ENCODE results near the gene MAFG.

The MAFG gene

DNA sequence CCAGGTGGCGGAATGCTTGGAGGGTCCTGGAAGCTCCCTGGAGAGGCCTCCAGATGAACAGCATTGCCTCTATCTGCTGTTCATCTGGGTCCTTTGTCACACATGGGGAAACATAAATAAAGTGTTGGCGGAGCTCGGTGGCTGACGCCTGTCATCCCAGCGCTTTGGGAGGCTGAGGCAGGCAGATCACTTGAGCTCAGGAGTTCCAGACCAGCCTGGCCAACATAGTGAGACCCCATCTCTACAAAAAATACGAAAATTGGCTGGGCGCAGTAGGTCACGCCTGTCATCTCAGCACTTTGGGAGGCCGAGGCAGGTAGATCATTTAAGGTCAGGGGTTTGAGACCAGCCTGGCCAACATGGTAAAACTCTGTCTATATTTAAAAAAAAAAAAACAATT is 17.3 kb upstream of the MAFG start:
- TF ChIP-seq, protein P1, sequence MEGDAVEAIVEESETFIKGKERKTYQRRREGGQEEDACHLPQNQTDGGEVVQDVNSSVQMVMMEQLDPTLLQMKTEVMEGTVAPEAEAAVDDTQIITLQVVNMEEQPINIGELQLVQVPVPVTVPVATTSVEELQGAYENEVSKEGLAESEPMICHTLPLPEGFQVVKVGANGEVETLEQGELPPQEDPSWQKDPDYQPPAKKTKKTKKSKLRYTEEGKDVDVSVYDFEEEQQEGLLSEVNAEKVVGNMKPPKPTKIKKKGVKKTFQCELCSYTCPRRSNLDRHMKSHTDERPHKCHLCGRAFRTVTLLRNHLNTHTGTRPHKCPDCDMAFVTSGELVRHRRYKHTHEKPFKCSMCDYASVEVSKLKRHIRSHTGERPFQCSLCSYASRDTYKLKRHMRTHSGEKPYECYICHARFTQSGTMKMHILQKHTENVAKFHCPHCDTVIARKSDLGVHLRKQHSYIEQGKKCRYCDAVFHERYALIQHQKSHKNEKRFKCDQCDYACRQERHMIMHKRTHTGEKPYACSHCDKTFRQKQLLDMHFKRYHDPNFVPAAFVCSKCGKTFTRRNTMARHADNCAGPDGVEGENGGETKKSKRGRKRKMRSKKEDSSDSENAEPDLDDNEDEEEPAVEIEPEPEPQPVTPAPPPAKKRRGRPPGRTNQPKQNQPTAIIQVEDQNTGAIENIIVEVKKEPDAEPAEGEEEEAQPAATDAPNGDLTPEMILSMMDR (conservative IDR thresholded peaks at IDR 0.05; ENCODE audit: low read length): no peak
- TF ChIP-seq EZH2phosphoT487 (IDR thresholded peaks at IDR 0.05; ENCODE audit: borderline replicate concordance): no peak
- H4K20me1 ChIP-seq (ENCODE audit: insufficient read depth, low read length, poor library complexity, severe bottlenecking): no peaks in the 10 kb centered on the region

DNA sequence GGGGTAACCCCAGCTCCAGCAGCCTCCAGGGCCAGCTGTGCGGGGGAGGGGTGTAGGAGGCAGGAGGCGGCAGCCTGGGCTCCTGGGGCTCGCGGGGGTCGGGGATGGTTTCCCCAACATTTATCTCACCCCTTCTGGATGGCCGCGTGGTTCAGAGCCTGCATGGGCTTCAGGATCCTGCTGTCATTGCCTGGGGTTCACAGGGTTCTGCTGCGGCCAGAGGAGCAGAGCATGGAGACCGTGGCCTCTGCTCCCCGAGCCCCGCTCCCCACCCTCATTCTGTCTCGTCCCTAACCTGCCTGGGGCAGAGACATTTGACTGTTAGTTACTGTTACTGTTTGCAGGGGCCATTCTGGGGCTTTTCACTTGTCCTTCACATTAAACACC is 14.6 kb upstream of the MAFG start:
- Histone ChIP-seq H3K27me3 (ENCODE audit: insufficient read depth, low read length, poor library complexity, severe bottlenecking) (no peaks in the 10 kb centered on the region), H3K4me1 (ENCODE audit: insufficient read depth, low read length, poor library complexity, severe bottlenecking) (peaks cover 10% of the 10 kb centered on the region), H3K9ac (ENCODE audit: low read depth, low read length, poor library complexity, severe bottlenecking) (no peak overlapping the region), H3K4me3 (ENCODE audit: low read length, poor library complexity, severe bottlenecking) (no peak overlapping the region), H3K79me2 (ENCODE audit: insufficient read depth, low read length) (no peaks in the 10 kb centered on the region), H3K9me3 (ENCODE audit: insufficient read depth, low read depth, low read length) (no peaks in the 10 kb centered on the region), H4K20me1 (ENCODE audit: insufficient read depth, low read length, poor library complexity, severe bottlenecking) (no peaks in the 10 kb centered on the region), H3F3A (ENCODE audit: low read depth) (no peaks in the 10 kb centered on the region), H3K9me2 (replicated peaks; ENCODE audit: low read depth, low read length) (no peaks in the 10 kb centered on the region), H3K4me2 (ENCODE audit: low read depth, low read length, poor library complexity, severe bottlenecking) (no peak overlapping the region), H3K36me3 (ENCODE audit: insufficient read depth, low read length) (no peaks in the 10 kb centered on the region), H2AFZ (ENCODE audit: low read length) (no peak overlapping the region)
- no peak for TF ChIP-seq EZH2phosphoT487 (IDR thresholded peaks at IDR 0.05; ENCODE audit: borderline replicate concordance)
- TF ChIP-seq, protein P1 (conservative IDR thresholded peaks at IDR 0.05; ENCODE audit: low read length): no peak

More for the DNA sequence above, 17.3 kb upstream of the MAFG start:
- H3K9me2 ChIP-seq (replicated peaks; ENCODE audit: low read depth, low read length): no peaks in the 10 kb centered on the region
- H3K4me3 ChIP-seq (ENCODE audit: low read length, poor library complexity, severe bottlenecking): no peak overlapping the region
- H2AFZ ChIP-seq (ENCODE audit: low read length): no peak overlapping the region
- H3K79me2 ChIP-seq (ENCODE audit: insufficient read depth, low read length): no peaks in the 10 kb centered on the region
- H3F3A ChIP-seq (ENCODE audit: low read depth): no peaks in the 10 kb centered on the region
- no peaks in the 10 kb centered on the region for H3K4me1 ChIP-seq (ENCODE audit: insufficient read depth, low read length, poor library complexity, severe bottlenecking)
- H3K4me2 ChIP-seq (ENCODE audit: low read depth, low read length, poor library complexity, severe bottlenecking): no peak overlapping the region
- H3K36me3 ChIP-seq (ENCODE audit: insufficient read depth, low read length): no peaks in the 10 kb centered on the region
- H3K27me3 ChIP-seq (ENCODE audit: insufficient read depth, low read length, poor library complexity, severe bottlenecking): no peaks in the 10 kb centered on the region
- no peaks in the 10 kb centered on the region for H3K9me3 ChIP-seq (ENCODE audit: insufficient read depth, low read depth, low read length)
- no peak overlapping the region for H3K9ac ChIP-seq (ENCODE audit: low read depth, low read length, poor library complexity, severe bottlenecking)

DNA sequence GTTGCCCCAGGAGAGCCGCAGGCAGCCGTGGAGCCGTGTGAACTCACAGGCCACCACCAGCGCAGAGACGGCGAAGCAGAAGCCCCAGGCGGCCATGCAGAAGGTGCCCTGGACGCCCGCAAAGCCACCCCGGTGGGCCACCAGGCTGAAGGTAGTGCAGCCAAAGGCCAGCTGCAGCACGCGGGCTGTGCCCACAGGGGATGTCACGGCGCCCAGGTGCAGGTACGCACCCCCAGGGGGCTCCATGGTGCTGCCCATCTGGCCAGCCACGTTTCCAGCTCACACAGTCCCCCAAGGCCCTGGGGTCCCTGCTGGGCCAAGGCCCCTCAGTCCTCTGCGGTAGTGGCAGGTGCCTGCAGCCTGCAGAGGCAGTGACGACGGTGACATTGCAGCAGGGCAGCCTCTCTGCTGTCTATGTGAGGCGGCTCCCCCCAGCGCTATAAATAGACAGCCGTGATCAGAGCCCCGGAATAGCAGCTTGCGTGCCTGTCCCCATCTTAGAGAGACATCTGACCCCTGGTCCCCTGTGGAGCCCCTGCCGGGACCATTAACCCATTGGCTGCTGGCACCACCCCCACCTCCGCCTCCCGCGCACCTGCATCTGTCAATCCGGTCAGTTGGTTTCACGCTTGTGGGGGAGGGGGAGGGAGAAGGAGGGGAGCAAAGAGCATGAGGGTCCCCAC is 14.1 kb upstream of the MAFG start:
- Histone ChIP-seq H2AFZ (ENCODE audit: low read length) (no peak overlapping the region), H3K79me2 (ENCODE audit: insufficient read depth, low read length) (peaks cover 3% of the 10 kb centered on the region; the same call in 1 of the 2 replicates), H3K27me3 (ENCODE audit: insufficient read depth, low read length, poor library complexity, severe bottlenecking) (no peaks in the 10 kb centered on the region), H3K9ac (ENCODE audit: low read depth, low read length, poor library complexity, severe bottlenecking) (no peak overlapping the region), H3K9me2 (replicated peaks; ENCODE audit: low read depth, low read length) (no peaks in the 10 kb centered on the region), H4K20me1 (ENCODE audit: insufficient read depth, low read length, poor library complexity, severe bottlenecking) (no peaks in the 10 kb centered on the region), H3K4me3 (ENCODE audit: low read length, poor library complexity, severe bottlenecking) (no peak overlapping the region), H3K36me3 (ENCODE audit: insufficient read depth, low read length) (no peaks in the 10 kb centered on the region), H3F3A (ENCODE audit: low read depth) (no peaks in the 10 kb centered on the region), H3K4me2 (ENCODE audit: low read depth, low read length, poor library complexity, severe bottlenecking) (no peak overlapping the region), H3K4me1 (ENCODE audit: insufficient read depth, low read length, poor library complexity, severe bottlenecking) (peaks cover 10% of the 10 kb centered on the region), H3K9me3 (ENCODE audit: insufficient read depth, low read depth, low read length) (no peaks in the 10 kb centered on the region)
- TF ChIP-seq EZH2phosphoT487 (IDR thresholded peaks at IDR 0.05; ENCODE audit: borderline replicate concordance): no peak
- TF ChIP-seq, protein P1 (conservative IDR thresholded peaks at IDR 0.05; ENCODE audit: low read length): no peak
